Activated T-helper 1 cell treated with anti-CD3 and anti-CD28 coated beads, Interleukin-12 subunit alpha, Interleukin-12 subunit beta, Interleukin-2, Interleukin-4 antibody, amounts not matched to agents 30 ng/mL and 10 ng/mL and 1 ng/mL, durations not matched to agents 14 hours and 24 hours and 36 hours (primary cell): Measurements from ENCODE around the gene FUT7. TPM values are rescaled to one million over a fixed set of nuclear protein-coding genes. Genes with fewer than 3 reads are reported as not detected.

Source experiments
- DNase-seq: peaks from one replicate; pipeline ENCODE4 v3.0.0; 2021; ENCODE audit warnings: low spot score
- H3K27ac Mint-ChIP-seq: one replicate; pipeline ENCODE4 v1.8.0; 2021; ENCODE audit warnings: mild to moderate bottlenecking, mixed read lengths
- H3K27me3 Mint-ChIP-seq: one replicate; pipeline ENCODE4 v1.8.0; 2022; ENCODE audit warnings: mild to moderate bottlenecking, moderate library complexity, mixed read lengths; ENCODE audit not compliant: insufficient read depth
- H3K36me3 Mint-ChIP-seq: one replicate; pipeline ENCODE4 v1.8.0; 2021; ENCODE audit warnings: low read depth, mixed read lengths
- H3K4me1 Mint-ChIP-seq: one replicate; pipeline ENCODE4 v1.8.0; 2021; ENCODE audit warnings: low read depth, mixed read lengths
- H3K4me3 Mint-ChIP-seq: one replicate; pipeline ENCODE4 v1.8.0; 2021; ENCODE audit warnings: mild to moderate bottlenecking, moderate library complexity, mixed read lengths
- H3K9me3 Mint-ChIP-seq: one replicate; pipeline ENCODE4 v1.8.0; 2021; ENCODE audit warnings: mixed read lengths
- intact Hi-C: fragments of 100-400 bp; cut with micrococcal nuclease; formaldehyde crosslinking; loops from one replicate; pipeline ENCODE4 v1.15.1; 2024
- total RNA-seq: library from RNA; stranded (reverse); gene quantifications from 2 replicates; pipeline ENCODE4 v1.2.3, GENCODE V29; 2022

Gene FUT7
- total RNA-seq, 1 donor from 2014 or later: 0.16 TPM

DNA sequence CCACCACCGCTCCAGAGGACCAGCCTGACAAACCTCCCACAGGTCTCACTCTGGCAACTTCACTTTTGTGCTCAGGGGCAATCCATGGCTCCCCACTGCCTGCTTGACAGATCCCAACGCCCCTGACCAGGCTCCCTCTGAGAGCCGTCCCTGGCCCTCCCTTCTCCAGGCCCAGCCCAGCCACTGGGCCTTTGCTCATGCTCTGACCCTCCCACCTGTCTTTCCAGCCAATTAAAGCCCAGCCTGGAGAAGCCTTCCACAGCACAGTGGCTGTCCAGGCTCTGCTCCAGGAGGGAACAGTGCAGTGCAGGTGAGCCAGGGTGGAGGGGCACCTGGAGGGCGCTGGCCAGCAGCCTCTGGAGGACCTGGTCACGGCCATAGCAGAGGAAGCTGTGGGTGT lies 18.7 kb upstream of the FUT7 start:
- intact Hi-C loops: no loop called here
- no peak for DNase-seq
- H3K4me1 Mint-ChIP-seq: no peaks in the 10 kb centered on the region
- no peak overlapping the region for H3K27ac Mint-ChIP-seq
- H3K27me3 Mint-ChIP-seq: peaks cover 39% of the 10 kb centered on the region
- H3K9me3 Mint-ChIP-seq: no peaks in the 10 kb centered on the region
- H3K36me3 Mint-ChIP-seq: no peaks in the 10 kb centered on the region
- no peak overlapping the region for H3K4me3 Mint-ChIP-seq

DNA sequence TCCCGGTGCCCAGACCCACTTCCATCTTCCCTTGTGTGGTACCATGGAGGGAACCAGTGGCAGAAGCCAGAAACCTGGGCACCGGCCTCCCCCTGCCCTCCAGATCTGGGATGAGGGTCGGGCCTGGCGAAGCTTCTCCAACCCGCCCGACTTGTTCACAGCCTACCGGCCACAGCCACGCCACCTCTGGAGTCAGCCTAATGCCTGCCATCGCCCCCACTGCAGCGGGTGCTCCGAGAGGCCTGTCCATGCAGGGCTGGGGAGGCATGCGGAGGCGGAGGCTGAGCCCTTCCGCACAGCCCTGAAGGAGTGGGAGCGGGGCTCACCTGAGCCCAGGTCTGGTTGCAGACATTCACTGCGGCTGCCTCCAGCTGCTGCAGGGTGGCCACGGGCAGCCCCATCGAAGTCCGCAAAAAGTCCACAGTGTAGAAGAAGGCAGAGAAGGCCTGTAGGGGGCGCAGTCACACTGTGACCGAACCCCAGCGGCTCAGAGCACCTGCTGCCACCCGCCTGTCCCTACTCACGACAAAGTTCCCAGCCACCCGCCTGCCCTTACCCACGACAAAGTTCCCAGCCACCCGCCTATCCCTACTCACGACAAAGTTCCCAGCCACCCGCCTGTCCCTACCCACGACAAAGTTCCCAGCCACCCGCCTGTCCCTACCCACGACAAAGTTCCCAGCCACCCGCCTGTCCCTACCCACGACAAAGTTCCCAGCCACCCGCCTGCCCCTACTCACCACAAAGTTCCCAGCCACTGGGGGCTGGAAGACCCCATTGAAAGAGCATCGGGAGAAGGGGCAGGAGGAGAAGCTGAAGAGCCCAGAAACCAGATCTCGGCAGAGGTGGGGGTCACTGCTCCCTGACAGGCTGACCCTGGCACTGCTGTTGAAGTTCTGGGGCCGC lies 17.9 kb upstream of the FUT7 start:
- peaks cover 3% of the 10 kb centered on the region for H3K4me1 Mint-ChIP-seq
- no peak overlapping the region for H3K27ac Mint-ChIP-seq
- peak; percentile 40 for DNase-seq
- no peaks in the 10 kb centered on the region for H3K9me3 Mint-ChIP-seq
- intact Hi-C loops: loop anchor here (5.0 kb wide), 3 partner anchors 78 to 202 kb away; partner anchors contain the start of genes PHPT1 and TUBB4B
- no peaks in the 10 kb centered on the region for H3K36me3 Mint-ChIP-seq
- H3K27me3 Mint-ChIP-seq: peaks cover 36% of the 10 kb centered on the region
- H3K4me3 Mint-ChIP-seq: no peak overlapping the region

DNA sequence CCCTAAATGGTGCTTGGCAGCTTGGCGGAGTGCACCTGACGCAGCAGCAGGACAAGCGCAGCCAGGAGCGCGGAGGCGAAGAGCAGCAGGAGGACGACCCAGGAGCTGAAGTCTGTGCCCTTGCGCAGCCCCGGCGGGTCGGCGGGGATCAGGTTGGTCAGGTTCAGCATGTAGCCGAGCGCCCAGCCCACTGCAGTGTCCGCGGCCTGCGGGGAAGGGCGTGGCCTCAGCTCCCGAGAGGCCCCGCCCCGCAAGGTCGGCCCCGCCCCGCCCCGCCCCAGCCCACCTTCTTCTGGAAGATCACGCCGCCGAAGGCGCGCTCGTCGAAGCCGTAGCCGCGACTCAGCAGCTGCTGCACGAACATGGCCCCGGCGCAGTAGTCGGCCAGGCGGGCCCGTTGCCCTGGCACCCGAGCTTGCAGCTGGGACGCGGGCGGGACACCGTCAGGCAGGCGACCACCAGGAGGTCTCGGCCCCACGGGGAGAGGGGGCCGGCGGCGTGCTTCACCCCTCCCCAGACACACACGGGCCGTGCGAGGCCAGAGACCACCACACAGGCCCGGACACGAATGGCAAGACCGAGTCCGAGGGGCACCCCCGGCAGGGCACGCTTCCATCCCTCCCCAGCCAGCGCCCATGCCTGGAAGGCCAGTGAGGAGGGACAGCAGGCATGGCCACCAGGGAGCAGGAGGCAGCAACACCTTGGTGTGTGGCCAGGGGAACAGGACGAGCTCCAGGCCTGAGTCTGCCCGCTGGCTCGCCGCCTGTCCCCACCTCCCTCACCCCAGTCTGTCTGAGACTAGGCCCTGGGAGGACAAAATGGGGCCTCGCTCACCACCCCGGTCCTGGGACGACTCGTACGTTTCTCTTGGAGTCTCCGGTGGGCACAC lies 17.0 kb upstream of the FUT7 start:
- intact Hi-C loops: loop anchor here (5.0 kb wide), 3 partner anchors 78 to 202 kb away; partner anchors contain the start of genes PHPT1 and TUBB4B
- H3K36me3 Mint-ChIP-seq: no peaks in the 10 kb centered on the region
- no peak for DNase-seq
- H3K27ac Mint-ChIP-seq: no peak overlapping the region
- H3K4me3 Mint-ChIP-seq: no peak overlapping the region
- no peaks in the 10 kb centered on the region for H3K9me3 Mint-ChIP-seq
- H3K27me3 Mint-ChIP-seq: peaks cover 36% of the 10 kb centered on the region
- peaks cover 5% of the 10 kb centered on the region for H3K4me1 Mint-ChIP-seq

DNA sequence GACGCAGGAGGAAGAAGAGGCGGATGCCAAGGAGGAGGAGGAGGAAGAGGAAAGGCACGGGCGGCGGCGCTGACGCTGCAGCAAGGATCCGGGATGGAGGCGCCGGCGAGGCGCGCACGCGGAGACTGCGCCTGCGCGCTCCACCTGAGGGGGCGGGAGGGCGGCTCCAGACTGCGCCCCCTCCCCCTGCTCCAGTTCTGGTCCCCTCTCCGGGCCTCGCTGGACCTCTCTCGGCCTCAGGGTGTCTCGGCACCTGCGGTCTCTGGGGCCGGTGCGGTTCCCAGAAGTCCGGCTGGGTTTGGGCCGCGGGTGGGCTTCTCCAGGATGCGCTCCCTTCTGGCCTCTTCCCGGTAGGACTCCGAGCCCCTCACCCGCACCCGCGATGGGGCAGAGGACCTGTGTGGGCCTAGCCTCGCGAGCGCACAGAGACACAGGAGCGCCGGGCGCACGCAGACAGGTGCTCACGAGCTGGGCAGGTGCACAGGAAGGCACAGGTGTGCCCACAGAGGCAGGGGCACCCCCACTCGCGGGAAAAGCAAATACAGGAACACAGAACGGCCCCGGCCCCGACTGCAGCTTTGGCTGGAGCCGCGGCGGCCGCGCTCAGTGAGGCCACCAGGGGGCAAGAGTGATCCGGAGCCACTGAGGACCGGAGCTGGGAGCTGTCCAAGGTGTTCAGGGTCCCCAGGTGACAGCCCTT lies 14.3 kb upstream of the FUT7 start, which contains the start of gene NPDC1:
Gene NPDC1 (minus strand): TSS at position 90 of the 700 bp plus-strand sequence. CDS start 188 bp downstream, outside the sequence.
- intact Hi-C loops: loop anchor here (1.0 to 5.0 kb wide), 5 partner anchors 17 to 199 kb away; partner anchors contain the start of genes PHPT1 and TUBB4B
- H3K4me3 Mint-ChIP-seq: peak within 1 kb of the TSS; percentile 77
- no peaks in the 10 kb centered on the region for H3K9me3 Mint-ChIP-seq
- peaks cover 5% of the 10 kb centered on the region for H3K4me1 Mint-ChIP-seq
- peak within 1 kb of the TSS; percentile 44 for H3K27ac Mint-ChIP-seq
- peak; percentile 81 for DNase-seq
- peaks cover 29% of the 10 kb centered on the region for H3K27me3 Mint-ChIP-seq
- no peaks in the 10 kb centered on the region for H3K36me3 Mint-ChIP-seq

DNA sequence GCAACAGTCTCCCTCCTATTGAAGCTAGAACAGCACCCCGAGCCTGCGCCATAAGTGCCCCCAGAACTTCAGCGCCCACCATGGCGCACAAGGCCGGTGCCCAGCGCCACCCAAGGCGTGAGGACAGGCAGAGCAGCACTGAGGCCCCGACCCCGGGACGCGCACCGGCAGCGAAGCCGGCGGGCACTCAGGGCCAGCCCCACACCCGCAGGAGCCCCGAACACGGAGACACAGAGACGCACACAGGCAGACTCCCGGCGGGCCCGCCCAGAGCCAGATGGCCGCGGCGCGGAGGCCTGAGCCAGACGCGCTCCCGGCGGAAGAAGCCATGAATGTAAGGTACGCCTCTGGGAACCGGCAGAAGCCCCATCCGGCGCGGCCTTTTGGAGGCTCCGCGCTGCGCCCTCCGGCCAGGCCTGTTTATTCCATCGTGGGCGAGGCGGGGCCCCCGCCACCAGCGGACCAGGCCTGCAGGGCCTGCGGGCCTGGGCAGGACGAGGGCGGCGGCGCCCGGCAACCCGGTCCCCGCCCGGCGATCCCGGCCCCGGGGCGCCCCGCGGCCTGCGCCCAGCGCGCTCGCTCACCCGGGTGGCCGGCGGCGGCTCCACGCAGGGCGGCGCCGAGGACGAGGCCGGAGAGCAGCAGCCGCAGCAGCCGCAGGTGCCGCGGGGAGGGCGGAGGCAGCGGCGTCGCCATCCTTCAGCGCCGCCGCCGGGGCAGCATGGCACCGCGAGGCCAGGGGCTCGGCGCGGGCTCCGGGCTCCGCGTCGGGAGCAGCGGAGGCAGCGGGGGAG lies 13.6 kb upstream of the FUT7 start:
- H3K36me3 Mint-ChIP-seq: no peaks in the 10 kb centered on the region
- peak overlapping the region; percentile 44 for H3K27ac Mint-ChIP-seq
- peaks cover 26% of the 10 kb centered on the region for H3K27me3 Mint-ChIP-seq
- peaks cover 5% of the 10 kb centered on the region for H3K4me1 Mint-ChIP-seq
- intact Hi-C loops: loop anchor here (1.0 to 5.0 kb wide), 5 partner anchors 16 to 198 kb away; partner anchors contain the start of genes PHPT1 and TUBB4B
- peak overlapping the region; percentile 77 for H3K4me3 Mint-ChIP-seq
- DNase-seq: no peak
- no peaks in the 10 kb centered on the region for H3K9me3 Mint-ChIP-seq

DNA sequence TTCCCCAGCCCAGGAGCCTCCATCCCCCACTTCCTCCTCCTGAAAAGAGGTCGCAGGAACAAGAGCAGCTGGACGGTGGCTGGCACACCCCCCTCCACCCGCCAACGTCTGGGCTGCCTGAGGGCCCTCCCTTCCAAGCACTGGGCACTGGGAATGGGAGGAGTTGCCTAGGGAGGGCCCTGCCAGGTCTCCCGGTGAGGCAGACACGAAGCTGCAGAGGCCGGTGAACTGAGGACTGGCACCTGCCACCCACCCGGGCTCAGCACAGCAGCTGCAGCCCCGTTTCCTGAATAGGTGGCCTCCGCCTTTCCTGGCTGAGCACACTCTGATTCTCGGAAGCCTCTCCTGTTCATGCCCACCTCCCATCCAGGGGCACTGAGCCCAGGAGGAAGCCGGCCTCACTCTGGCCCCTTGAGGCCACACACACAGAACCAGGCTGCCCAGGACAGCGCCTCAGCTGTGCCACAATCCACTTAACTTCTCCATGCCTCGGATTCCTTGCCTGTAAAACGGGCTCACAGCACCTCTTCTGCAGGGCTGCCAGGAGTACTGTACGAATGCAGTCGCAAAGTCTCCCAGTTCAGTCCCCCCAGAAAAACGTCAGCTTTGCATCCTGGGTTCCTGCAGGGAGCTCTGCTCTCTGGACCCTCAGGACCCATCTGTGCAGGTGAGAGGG lies 12.8 kb upstream of the FUT7 start:
- Mint-ChIP-seq H3K4me3 (peak overlapping the region; percentile 77), H3K27ac (no peak overlapping the region), H3K9me3 (no peaks in the 10 kb centered on the region), H3K36me3 (no peaks in the 10 kb centered on the region), H3K4me1 (peaks cover 5% of the 10 kb centered on the region), H3K27me3 (peaks cover 17% of the 10 kb centered on the region)
- intact Hi-C loops: loop anchor here (5.0 kb wide), 3 partner anchors 83 to 198 kb away; partner anchors contain the start of genes PHPT1 and TUBB4B
- DNase-seq: no peak

DNA sequence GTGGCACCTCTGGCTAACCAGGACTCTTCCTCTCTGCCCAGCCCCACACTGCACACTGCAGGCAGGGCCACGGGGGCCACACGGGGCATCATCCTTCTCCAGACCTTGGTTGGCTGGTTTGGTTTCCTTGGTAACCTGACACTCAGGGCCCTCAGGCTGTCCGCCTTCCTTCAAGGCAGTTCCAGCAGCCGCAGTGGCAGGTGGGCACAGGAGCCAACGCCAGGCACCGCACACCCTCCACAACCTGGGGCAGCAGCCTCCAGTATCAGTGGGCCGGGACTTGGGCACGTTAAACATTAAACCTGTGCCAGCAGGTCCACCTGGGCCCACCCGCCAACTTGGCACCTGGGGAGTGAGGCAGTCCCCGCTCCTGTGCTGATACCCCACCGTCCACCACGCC lies 12.1 kb upstream of the FUT7 start:
- peaks cover 14% of the 10 kb centered on the region for H3K27me3 Mint-ChIP-seq
- H3K9me3 Mint-ChIP-seq: no peaks in the 10 kb centered on the region
- DNase-seq: no peak
- no peak overlapping the region for H3K4me3 Mint-ChIP-seq
- intact Hi-C loops: no loop called here
- H3K36me3 Mint-ChIP-seq: no peaks in the 10 kb centered on the region
- H3K4me1 Mint-ChIP-seq: peaks cover 5% of the 10 kb centered on the region
- no peak overlapping the region for H3K27ac Mint-ChIP-seq

DNA sequence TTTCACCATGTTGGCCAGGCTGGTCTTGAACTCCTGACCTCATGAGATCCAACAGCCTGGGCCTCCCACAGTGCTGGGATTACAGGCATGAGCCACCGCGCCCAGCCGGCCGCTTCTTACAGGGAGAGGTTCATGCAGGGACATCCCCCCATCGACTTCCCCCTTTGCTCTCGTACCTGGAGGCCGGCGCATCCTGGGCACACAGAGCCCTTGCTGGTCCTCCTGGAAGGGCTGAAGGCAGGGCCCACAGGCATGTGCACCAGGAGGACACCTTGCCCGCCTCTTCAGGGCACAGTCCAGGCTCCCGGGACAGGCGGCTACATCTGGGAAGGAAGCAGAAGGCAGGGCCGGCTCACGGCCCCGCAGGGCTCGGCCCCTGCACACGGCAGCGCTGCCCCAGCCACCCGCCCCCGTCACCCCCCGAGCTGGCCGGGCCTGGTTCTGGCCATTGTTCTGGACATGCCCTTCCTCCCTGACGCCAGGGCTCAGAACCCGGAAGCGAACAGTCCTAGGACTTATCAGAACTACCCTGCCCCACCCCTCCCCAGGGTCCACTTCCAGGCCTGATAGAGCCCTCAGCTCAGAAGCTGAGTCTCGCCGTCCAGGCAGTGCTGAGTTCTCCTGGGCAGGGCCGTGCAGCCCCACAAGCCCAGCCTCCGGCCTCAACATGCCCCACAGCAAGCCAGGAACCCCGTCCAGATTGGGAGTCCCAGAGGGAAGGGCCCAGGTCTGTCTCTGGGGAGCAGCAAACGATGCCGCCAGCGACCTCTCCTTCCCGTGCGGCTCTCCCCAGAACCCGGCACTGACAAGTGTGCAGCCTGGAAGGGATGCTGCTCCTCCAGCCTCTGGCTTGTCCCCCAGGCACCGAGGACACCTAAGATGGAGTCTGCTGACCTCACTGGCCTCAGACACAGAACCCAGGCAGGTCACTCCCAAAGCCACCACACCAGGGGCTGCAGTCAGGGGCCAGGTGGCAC lies 11.2 kb upstream of the FUT7 start:
- H3K9me3 Mint-ChIP-seq: no peaks in the 10 kb centered on the region
- H3K36me3 Mint-ChIP-seq: peaks cover 2% of the 10 kb centered on the region
- intact Hi-C loops: no loop called here
- no peak overlapping the region for H3K27ac Mint-ChIP-seq
- H3K4me1 Mint-ChIP-seq: peaks cover 5% of the 10 kb centered on the region
- DNase-seq: no peak
- H3K4me3 Mint-ChIP-seq: no peak overlapping the region
- peaks cover 12% of the 10 kb centered on the region for H3K27me3 Mint-ChIP-seq

DNA sequence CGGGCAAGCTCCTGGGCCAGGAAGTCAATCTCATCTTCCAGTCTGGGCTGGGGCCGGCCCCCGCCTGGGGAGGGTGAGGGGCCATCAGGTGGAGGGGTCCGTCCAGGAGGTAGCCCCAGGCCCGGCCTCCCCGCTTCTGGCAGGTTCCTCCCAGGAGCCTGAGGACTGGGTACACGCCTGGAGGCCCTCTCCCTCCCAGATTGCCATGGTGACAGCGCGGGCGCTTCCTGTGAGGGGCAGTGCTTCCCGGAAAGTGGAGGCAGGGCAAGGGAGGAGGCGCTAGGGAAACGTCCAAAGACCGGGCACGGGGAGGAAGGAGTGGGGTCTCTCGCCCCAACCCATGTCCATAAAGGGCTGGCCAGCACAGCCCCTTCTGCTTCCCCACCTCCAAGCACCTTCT lies 9.2 kb upstream of the FUT7 start:
- intact Hi-C loops: no loop called here
- peaks cover 2% of the 10 kb centered on the region for H3K36me3 Mint-ChIP-seq
- H3K4me1 Mint-ChIP-seq: peaks cover 5% of the 10 kb centered on the region
- no peaks in the 10 kb centered on the region for H3K9me3 Mint-ChIP-seq
- no peak overlapping the region for H3K27ac Mint-ChIP-seq
- no peak for DNase-seq
- peaks cover 1% of the 10 kb centered on the region for H3K27me3 Mint-ChIP-seq
- no peak overlapping the region for H3K4me3 Mint-ChIP-seq

DNA sequence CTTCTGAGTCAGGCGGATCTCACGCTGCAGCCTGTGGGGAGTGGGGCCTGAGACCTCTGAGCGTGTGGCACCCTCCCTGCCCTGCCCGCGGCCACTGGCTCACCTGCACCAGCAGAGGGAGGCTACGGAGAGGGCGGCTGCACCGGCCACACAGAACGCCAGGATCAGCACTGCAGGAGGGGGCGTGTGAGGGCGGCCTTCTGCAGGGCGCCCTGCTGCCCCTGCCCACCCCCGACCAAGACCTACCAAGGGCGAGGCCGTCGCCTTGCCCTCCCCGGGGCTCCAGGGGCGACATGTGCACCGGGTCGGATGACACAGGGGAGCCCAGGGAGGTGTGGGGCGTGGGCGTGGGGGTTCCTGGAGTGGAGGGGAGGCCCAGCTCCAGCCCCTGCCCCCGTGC lies 8.7 kb upstream of the FUT7 start:
- H3K4me1 Mint-ChIP-seq: peaks cover 5% of the 10 kb centered on the region
- no peak overlapping the region for H3K4me3 Mint-ChIP-seq
- H3K36me3 Mint-ChIP-seq: peaks cover 2% of the 10 kb centered on the region
- H3K9me3 Mint-ChIP-seq: no peaks in the 10 kb centered on the region
- no peak for DNase-seq
- H3K27me3 Mint-ChIP-seq: peaks cover 1% of the 10 kb centered on the region
- no peak overlapping the region for H3K27ac Mint-ChIP-seq
- intact Hi-C loops: no loop called here
